K562 treated with DMSO at 1 percent for 12 hours (cell line): Measurements from ENCODE around the gene LDB1. TPM values are rescaled to one million over a fixed set of nuclear protein-coding genes. Genes with fewer than 3 reads are reported as not detected.

Experiments
- total RNA-seq: library from RNA; unstranded; fragments of 300-600 nt; gene quantifications from 2 replicates; pipeline ENCODE4 v1.2.3, GENCODE V29; 2022; ENCODE audit not compliant: insufficient read depth

LDB1 gene
- 25.0 and 52.3 TPM in 2 replicates for total RNA-seq

GRCh38 chr10:102120142-102120990 lies at the start of gene LDB1:
TSS of gene LDB1 (minus strand) at chr10:102120368. CDS start at chr10:102120110, 258 bp downstream.

GRCh38 chr10:102151774-102152544 lies 31.8 kb upstream of the LDB1 start, which contains the start of gene NOLC1:
TSS of gene NOLC1 (plus strand) at chr10:102152389. CDS start at chr10:102152411, 22 bp downstream.

GRCh38 chr10:102132563-102133372 lies 12.6 kb upstream of the LDB1 start, which contains the start of gene PPRC1:
TSS of gene PPRC1 (plus strand) at chr10:102133040. CDS start at chr10:102133069, 29 bp downstream.

GRCh38 chr10:102064868-102065560 lies 55.2 kb downstream of the LDB1 start, which contains the start of gene HPS6:
TSS of gene HPS6 (plus strand) at chr10:102065349. CDS start at chr10:102065475, 126 bp downstream.

Other genes with a start within 250 kb of the LDB1 start
- not detected in 2 replicates for gene ARMH3, start 64.2 kb downstream of the LDB1 start, total RNA-seq
- 12.0 and 14.6 TPM in 2 replicates for gene HPS6, start 55.0 kb downstream of the LDB1 start, total RNA-seq
- 3.6 and 10.2 TPM in 2 replicates for gene PPRC1, start 12.7 kb upstream of the LDB1 start, total RNA-seq
- 16.0 and 44.6 TPM in 2 replicates for gene NOLC1, start 32.0 kb upstream of the LDB1 start, total RNA-seq
- 1.8 TPM in 1 of 2 replicates, not detected in the other for gene ELOVL3, start 105.9 kb upstream of the LDB1 start, total RNA-seq
- gene PITX3, start 121.1 kb upstream of the LDB1 start, total RNA-seq, result not detected in 2 replicates
- gene GBF1, start 125.2 kb upstream of the LDB1 start, total RNA-seq, result 11.9 and 47.2 TPM in 2 replicates